Amniotic stem cell (primary cell): ENCODE measurements around the gene MOK.

Source experiments
- DNase-seq: peaks from one replicate; lab custom pipeline; 2025; lab: John Stamatoyannopoulos, UW

Gene MOK

GRCh38 chr14:102225386-102225785 lies 79.6 kb downstream of the MOK start:
- no peak for DNase-seq

- no peak for DNase-seq
Observed at GRCh38 chr14:102223682-102224081, 81.3 kb downstream of the MOK start.

- DNase-seq: no peak
Observed at GRCh38 chr14:102222751-102223150, 82.2 kb downstream of the MOK start.

- DNase-seq: no peak
Observed at GRCh38 chr14:102222009-102222575, 82.9 kb downstream of the MOK start.

- DNase-seq: no peak
Observed at GRCh38 chr14:102221026-102221425, 83.9 kb downstream of the MOK start.

GRCh38 chr14:102220031-102220430 lies 84.9 kb downstream of the MOK start:
- DNase-seq: no peak

DNA sequence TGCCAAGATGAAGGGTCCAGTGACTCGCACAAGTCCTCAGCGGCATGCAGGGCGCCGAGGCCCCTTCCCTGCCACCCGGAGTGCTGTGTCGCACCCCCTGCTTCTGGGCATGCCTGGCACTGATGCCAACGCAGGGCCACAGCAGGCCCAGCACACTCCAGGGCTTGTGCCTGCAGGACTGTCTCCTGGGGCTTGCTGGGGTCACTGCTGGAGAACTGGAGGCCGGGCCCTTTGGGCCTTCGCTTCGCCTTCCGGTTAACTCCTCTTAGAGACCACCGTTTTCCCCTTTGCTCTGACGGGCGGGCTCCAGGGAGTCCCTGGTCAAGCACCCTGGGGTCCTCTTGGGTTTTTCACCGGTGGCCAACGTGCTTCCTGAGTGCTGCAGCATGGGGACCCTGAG lies 85.6 kb downstream of the MOK start:
- DNase-seq: no peak

GRCh38 chr14:102218688-102219087 lies 86.3 kb downstream of the MOK start:
- no peak for DNase-seq

DNA sequence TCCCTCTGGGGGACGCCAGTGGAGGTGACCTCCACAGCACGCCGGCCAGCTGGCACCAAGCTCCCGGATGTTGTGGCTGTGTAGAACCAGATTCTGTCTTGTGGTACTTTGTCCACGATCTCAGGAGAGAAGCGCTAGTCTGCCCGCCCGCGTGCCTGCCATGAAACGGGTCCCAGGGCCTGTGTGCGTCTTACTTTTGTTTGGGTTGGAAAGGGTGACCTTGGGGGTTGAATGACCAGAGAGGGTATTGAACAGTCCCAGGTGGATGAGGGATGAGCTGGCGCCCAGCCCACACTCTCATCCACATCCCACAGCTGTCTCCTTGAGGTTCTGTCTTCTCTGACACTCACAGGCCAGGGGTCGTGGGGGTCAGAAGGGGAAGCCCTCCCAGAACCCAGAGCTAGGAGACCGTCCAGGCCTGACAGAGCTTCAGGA lies 87.0 kb downstream of the MOK start:
- DNase-seq: no peak

DNA sequence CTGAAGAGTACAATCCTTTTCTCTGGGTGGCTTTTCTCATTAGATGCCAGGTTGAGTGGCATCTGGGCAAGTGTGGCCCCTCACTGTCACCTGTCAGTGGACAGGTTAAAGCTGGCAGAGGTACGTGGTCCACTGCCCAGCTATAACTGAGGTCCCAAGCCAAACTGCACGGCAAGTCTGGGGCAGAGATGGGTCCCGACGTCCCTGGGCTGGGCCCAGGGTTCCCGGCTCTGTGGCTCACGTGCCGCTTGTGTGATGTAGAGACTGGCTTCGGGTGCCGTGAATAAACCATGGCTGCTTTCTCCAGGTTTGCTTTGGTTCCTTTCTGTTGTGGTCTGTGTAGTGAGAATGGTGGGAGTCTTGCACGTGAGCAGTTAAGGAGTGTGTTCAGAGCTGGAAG lies 87.6 kb downstream of the MOK start:
- no peak for DNase-seq

GRCh38 chr14:102215576-102216250 lies 89.3 kb downstream of the MOK start:
- DNase-seq: no peak

- no peak for DNase-seq
Observed at GRCh38 chr14:102215071-102215470, 89.9 kb downstream of the MOK start.

DNA sequence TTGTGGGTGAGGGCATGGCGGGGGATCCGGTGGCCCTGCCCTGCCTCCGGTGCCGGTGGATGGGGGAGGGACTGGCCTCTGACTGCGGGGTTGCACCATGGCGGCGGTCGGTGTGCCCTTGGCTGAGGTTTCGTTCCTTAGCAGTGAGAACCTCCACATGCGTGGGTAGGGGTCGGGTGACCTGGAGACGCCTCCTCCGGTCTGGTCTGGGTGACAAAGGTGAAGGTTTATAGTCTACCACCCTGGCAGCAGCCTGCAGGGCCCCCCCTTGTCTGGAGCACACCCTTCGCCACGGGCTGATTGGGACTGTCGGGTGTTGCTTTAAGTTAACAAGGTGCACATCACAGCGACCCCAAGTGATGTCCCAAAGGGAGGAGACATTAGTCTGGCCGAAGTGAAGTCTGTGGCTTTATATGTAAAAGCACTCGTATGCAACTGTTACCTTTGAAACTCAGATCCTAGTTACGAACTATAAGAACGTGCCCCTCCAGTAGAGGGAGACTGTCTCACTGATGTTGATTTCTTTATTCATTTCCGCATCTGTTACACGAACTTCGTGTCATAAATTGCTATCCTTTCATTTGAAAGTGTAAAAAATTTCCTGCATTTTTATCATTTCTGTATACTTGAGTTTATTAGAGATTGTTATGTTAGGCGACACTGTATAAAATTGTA lies 90.8 kb downstream of the MOK start:
- no peak for DNase-seq

DNA sequence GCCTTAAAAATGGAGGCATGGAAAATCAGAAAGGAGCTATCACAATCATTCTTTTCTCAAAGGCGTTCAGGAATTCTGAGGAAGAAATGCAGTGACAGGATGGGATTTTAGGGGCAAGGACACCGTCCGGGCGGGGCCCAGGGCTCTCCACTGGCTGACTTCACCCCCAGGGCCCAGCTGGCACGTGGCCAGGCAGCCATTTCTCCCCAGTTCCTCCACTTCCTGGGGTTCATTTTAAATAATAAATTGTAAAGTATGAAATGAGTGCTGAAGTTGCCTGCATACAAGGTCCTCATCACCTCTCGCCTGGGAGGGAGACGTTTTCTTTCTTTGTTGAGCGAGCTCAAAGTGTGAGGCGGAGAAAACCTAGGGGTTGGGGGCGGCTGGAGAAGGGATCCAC lies 91.5 kb downstream of the MOK start:
- DNase-seq: no peak

DNA sequence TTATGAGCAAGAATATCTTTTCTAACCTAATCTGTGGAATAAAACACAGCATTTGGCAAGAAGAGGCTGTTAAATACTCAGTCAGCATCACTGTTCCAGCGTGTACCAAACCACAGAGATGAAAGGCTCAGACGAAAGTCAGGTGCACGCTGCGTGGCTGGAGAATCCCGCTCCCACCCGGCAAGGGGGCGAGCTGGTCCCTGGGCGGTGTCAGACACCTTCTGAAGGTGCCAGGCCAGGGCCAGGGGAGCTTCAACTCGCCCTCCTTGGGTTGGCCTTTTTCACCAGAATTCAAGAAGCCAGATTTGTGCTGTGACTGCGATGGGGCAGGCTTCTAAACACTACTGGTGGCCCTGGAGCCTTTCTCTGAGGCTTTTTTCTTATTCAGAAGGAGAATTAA lies 92.1 kb downstream of the MOK start:
- no peak for DNase-seq

- DNase-seq: no peak
Observed at GRCh38 chr14:102212356-102212755, 92.6 kb downstream of the MOK start.

GRCh38 chr14:102211240-102211639 lies 93.7 kb downstream of the MOK start:
- no peak for DNase-seq

- no peak for DNase-seq
Observed at GRCh38 chr14:102210421-102211042, 94.4 kb downstream of the MOK start.

- DNase-seq: no peak
Observed at GRCh38 chr14:102209224-102209966, 95.6 kb downstream of the MOK start.

- DNase-seq: no peak
Observed at GRCh38 chr14:102208741-102209140, 96.2 kb downstream of the MOK start.

DNA sequence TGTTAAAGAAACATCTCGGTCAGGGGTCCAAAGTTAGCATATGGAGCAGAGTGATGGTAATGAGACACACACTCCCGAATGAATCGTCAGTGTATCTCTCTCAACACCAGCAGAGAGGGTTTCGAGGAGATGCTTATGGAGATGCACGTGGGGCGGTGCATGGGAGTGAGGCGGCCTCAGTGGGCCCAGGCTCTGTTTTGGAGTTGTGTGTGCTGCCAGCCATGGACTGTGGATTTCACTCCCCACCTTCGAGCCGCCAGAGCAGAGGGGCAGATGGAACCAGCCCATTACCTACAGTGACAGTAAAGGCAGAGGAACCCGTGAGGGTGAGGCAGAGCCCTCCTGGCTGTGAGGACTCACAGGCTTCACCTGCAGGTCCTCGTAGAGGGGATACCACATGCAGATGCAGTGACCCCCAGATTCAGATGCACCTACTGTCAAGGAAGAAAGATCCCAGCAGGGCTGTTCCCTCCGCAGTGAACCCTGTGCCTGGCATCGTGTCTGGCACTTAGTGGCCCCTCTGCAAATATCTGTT lies 97.1 kb downstream of the MOK start:
- DNase-seq: no peak

- DNase-seq: no peak
Observed at GRCh38 chr14:102206918-102207317, 98.0 kb downstream of the MOK start.
